Measurements from ENCODE around the gene STX1B. TPM values are rescaled to one million over a fixed set of nuclear protein-coding genes. Genes with fewer than 3 reads are reported as not detected.
A peak's percentile ranks its signal among the peaks of the same experiment; 100 is the strongest.

Gene STX1B
- total and polyA plus RNA-seq, 8 donors = 0.16 to 2.4 (median 0.80) TPM

DNA sequence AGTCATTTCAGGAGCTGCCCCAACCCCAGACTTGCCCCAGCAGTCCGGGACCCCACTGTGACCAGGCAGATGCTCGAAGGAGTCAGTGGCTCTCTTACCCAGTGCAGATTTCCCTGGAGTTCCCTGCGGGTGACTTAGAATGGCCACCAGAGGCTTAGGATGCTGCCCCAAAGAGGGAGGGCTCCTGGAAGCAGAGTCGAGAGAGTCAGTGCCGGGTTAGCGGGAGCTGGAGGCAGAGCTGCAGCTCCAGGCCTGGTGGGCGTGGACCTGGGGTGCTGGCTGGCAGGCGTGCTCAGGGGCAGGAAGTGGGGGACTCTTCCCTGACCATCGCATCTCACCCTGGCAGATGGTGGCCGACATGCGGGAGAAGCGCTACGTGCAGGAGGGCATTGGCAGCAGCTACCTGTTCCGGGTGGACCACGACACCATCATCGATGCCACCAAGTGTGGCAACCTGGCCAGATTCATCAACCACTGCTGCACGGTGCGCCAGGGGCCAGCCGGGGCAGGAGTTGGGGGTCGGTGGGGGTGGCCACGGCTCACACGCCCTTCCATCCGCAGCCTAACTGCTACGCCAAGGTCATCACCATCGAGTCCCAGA lies 27.0 kb downstream of the STX1B start:
- Histone ChIP-seq H3K4me1 (peaks cover 0 to 7% (median 0%) of the 10 kb centered on the region in 3 donors), H3K4me3 (no peak overlapping the region), H3K27ac (no peak overlapping the region), H3K9me3 (no peaks in the 10 kb centered on the region), H3K36me3 (peaks cover 0 to 24% (median 0%) of the 10 kb centered on the region in 3 donors), H3K27me3 (no peaks in the 10 kb centered on the region)
- intact Hi-C loops (cut with DNase I) = loop anchor here in 2 of 3 donors (5.0 to 10.0 kb wide), 3 partner anchors 101 to 464 kb away; partner anchors contain the start of genes PRSS53 (in 1 of the 2) and ZNF843 (in 1 of the 2)
- DNase-seq = peak in 2 of 6 donors; percentile 50 to 74
- no peak for ATAC-seq
- WGBS, 2 donors = 82 to 83% methylated on average over 25 of the region's 25 CpGs
- TF ChIP-seq, protein P1, sequence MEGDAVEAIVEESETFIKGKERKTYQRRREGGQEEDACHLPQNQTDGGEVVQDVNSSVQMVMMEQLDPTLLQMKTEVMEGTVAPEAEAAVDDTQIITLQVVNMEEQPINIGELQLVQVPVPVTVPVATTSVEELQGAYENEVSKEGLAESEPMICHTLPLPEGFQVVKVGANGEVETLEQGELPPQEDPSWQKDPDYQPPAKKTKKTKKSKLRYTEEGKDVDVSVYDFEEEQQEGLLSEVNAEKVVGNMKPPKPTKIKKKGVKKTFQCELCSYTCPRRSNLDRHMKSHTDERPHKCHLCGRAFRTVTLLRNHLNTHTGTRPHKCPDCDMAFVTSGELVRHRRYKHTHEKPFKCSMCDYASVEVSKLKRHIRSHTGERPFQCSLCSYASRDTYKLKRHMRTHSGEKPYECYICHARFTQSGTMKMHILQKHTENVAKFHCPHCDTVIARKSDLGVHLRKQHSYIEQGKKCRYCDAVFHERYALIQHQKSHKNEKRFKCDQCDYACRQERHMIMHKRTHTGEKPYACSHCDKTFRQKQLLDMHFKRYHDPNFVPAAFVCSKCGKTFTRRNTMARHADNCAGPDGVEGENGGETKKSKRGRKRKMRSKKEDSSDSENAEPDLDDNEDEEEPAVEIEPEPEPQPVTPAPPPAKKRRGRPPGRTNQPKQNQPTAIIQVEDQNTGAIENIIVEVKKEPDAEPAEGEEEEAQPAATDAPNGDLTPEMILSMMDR (IDR thresholded peaks at IDR 0.05) = no peak
- no peak for FAIRE-seq

GRCh38 chr16:30982548-30983288 lies 27.7 kb downstream of the STX1B start:
- ATAC-seq (no peak), DNase-seq (peak in 2 of 6 donors; percentile 40 to 68), FAIRE-seq (no peak)
- Histone ChIP-seq H3K36me3 (peaks cover 0 to 24% (median 0%) of the 10 kb centered on the region in 3 donors), H3K27ac (no peak overlapping the region), H3K27me3 (no peaks in the 10 kb centered on the region), H3K4me3 (no peak overlapping the region), H3K9me3 (no peaks in the 10 kb centered on the region), H3K4me1 (peaks cover 0 to 7% (median 0%) of the 10 kb centered on the region in 3 donors)
- TF ChIP-seq, protein P1 (IDR thresholded peaks at IDR 0.05) = no peak
- 80 to 88% methylated on average over 17 of the region's 17 CpGs for WGBS, 2 donors
- intact Hi-C loops (cut with DNase I) = loop anchor here in 2 of 3 donors (5.0 to 10.0 kb wide), 3 partner anchors 102 to 465 kb away; partner anchors contain the start of genes PRSS53 (in 1 of the 2) and ZNF843 (in 1 of the 2)

GRCh38 chr16:30980959-30981358 lies 29.5 kb downstream of the STX1B start:
- TF ChIP-seq, protein P1 (IDR thresholded peaks at IDR 0.05) = no peak
- FAIRE-seq (no peak), DNase-seq (peak in 1 of 6 donors; percentile 64), ATAC-seq (no peak)
- Histone ChIP-seq H3K9me3 (no peaks in the 10 kb centered on the region), H3K4me1 (peaks cover 0 to 4% (median 0%) of the 10 kb centered on the region in 3 donors), H3K27me3 (no peaks in the 10 kb centered on the region), H3K27ac (no peak overlapping the region), H3K4me3 (no peak overlapping the region), H3K36me3 (peaks cover 0 to 39% (median 4%) of the 10 kb centered on the region in 3 donors)
- intact Hi-C loops (cut with DNase I) = loop anchor here in 2 of 3 donors (5.0 to 10.0 kb wide), 3 partner anchors 104 to 466 kb away; partner anchors contain the start of genes PRSS53 (in 1 of the 2) and ZNF843 (in 1 of the 2)
- 95 to 97% methylated on average over 14 of the region's 14 CpGs for WGBS, 2 donors

DNA sequence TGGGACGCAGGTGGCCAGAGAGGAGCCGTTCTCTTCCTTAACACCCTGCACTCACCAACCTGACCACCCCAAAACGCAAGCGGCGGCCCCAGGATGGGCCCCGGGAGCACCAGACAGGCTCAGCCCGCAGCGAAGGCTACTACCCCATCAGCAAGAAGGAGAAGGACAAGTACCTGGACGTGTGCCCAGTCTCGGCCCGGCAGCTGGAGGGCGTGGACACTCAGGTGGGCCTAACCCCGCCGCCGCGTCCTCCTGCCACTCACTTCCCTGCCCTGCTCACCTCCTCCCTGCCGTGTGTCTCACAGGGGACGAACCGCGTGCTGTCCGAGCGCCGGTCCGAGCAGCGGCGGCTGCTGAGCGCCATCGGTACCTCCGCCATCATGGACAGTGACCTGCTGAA lies 30.0 kb downstream of the STX1B start:
- DNase-seq = peak in 2 of 6 donors; percentile 58 to 82
- Histone ChIP-seq H3K27ac (no peak overlapping the region), H3K36me3 (peaks cover 0 to 44% (median 8%) of the 10 kb centered on the region in 3 donors), H3K27me3 (no peaks in the 10 kb centered on the region), H3K9me3 (no peaks in the 10 kb centered on the region), H3K4me1 (no peaks in the 10 kb centered on the region), H3K4me3 (no peak overlapping the region)
- no peak for FAIRE-seq
- ATAC-seq = no peak
- intact Hi-C loops (cut with DNase I) = loop anchor here in 2 of 3 donors (5.0 to 10.0 kb wide), 3 partner anchors 104 to 467 kb away; partner anchors contain the start of genes PRSS53 (in 1 of the 2) and ZNF843 (in 1 of the 2)
- TF ChIP-seq, protein P1 (IDR thresholded peaks at IDR 0.05) = no peak
- 89 to 90% methylated on average over 24 to 29 of the region's 29 CpGs for WGBS, 2 donors

Measured in pancreas (tissue), 10 donors.